HG02884 (cell line): Measurements from ENCODE around the gene MMGT1.
"Not testable (repeated sequence)": the region's sequence is repeated elsewhere in the genome, so short reads cannot be mapped to it uniquely, and the experiment has no call there.

ENCODE experiments used
- ATAC-seq: cut with Tn5 transposase; IDR thresholded peaks from one replicate; pipeline ENCODE4 v1.9.1; 2021; ENCODE audit warnings: mild to moderate bottlenecking, moderate library complexity; ENCODE audit not compliant: unreplicated experiment

MMGT1 gene

GRCh38 chrX:135927897-135928296, 45.9 kb downstream of the MMGT1 start:
- ATAC-seq: no peak

GRCh38 chrX:135923353-135923752, 50.4 kb downstream of the MMGT1 start:
- ATAC-seq: no peak

GRCh38 chrX:135920516-135920915, 53.3 kb downstream of the MMGT1 start:
- ATAC-seq: not testable (repeated sequence)

- no peak for ATAC-seq
Observed at GRCh38 chrX:135914404-135914803, 59.4 kb downstream of the MMGT1 start.
